ENCODE data around the gene TAF4. TPM values are rescaled to one million over a fixed set of nuclear protein-coding genes. Genes with fewer than 3 reads are reported as not detected.

The TAF4 gene
- total and polyA plus RNA-seq, 8 donors: 5.7 to 15.2 (median 8.4) TPM

- Histone ChIP-seq H3K36me3 (no peaks in the 10 kb centered on the region), H3K27ac (no peak overlapping the region), H3K4me1 (peaks cover 0 to 13% (median 8%) of the 10 kb centered on the region in 3 donors), H3K27me3 (no peaks in the 10 kb centered on the region), H3K4me3 (no peak overlapping the region), H3K9me3 (no peaks in the 10 kb centered on the region)
- ATAC-seq: no peak
- 67 to 80% methylated on average over 18 to 21 of the region's 22 CpGs for WGBS, 2 donors
- intact Hi-C loops (cut with DNase I): no loop called here
- DNase-seq: peak in 1 of 6 donors; percentile 55
- TF ChIP-seq CTCF (IDR thresholded peaks at IDR 0.05): no peak
- no peak for FAIRE-seq
These were observed 113.8 kb downstream of the TAF4 start for GRCh38 chr20:61951695-61952533.

- intact Hi-C loops (cut with DNase I): no loop called here
- WGBS, 2 donors: 72 to 79% methylated on average over 6 to 7 of the region's 7 CpGs
- H3K27me3 ChIP-seq: no peaks in the 10 kb centered on the region
- DNase-seq: peak in 1 of 6 donors; percentile 52
- no peak for FAIRE-seq
- no peaks in the 10 kb centered on the region for H3K36me3 ChIP-seq
- no peak for ATAC-seq
- H3K4me1 ChIP-seq: peaks cover 0 to 5% (median 3%) of the 10 kb centered on the region in 3 donors
- no peak for TF ChIP-seq CTCF (IDR thresholded peaks at IDR 0.05)
- no peak overlapping the region for H3K27ac ChIP-seq
- H3K4me3 ChIP-seq: no peak overlapping the region
- no peaks in the 10 kb centered on the region for H3K9me3 ChIP-seq
These were observed 115.0 kb downstream of the TAF4 start for GRCh38 chr20:61950641-61951071.

- Histone ChIP-seq H3K27me3 (no peaks in the 10 kb centered on the region), H3K9me3 (no peaks in the 10 kb centered on the region), H3K36me3 (no peaks in the 10 kb centered on the region), H3K4me3 (no peak overlapping the region), H3K27ac (no peak overlapping the region), H3K4me1 (no peaks in the 10 kb centered on the region)
- peak in 2 of 6 donors; percentile 8 to 44 for DNase-seq
- WGBS, 2 donors: 89 to 90% methylated on average over 21 of the region's 21 CpGs
- FAIRE-seq: no peak
- intact Hi-C loops (cut with DNase I): no loop called here
- no peak for ATAC-seq
- TF ChIP-seq CTCF (IDR thresholded peaks at IDR 0.05): no peak
These were observed 115.7 kb downstream of the TAF4 start for GRCh38 chr20:61949714-61950640.

- ATAC-seq (no peak), FAIRE-seq (no peak), DNase-seq (no peak)
- no peaks in the 10 kb centered on the region for H3K27me3 ChIP-seq
- no peak overlapping the region for H3K27ac ChIP-seq
- H3K36me3 ChIP-seq: no peaks in the 10 kb centered on the region
- 94% methylated on average over 7 of the region's 7 CpGs for WGBS, 2 donors
- no peaks in the 10 kb centered on the region for H3K9me3 ChIP-seq
- intact Hi-C loops (cut with DNase I): no loop called here
- no peak overlapping the region for H3K4me3 ChIP-seq
- TF ChIP-seq CTCF (IDR thresholded peaks at IDR 0.05): no peak
- H3K4me1 ChIP-seq: no peaks in the 10 kb centered on the region
These were observed 116.3 kb downstream of the TAF4 start for GRCh38 chr20:61949363-61949713.
